ENCODE data around the gene HHATL.

HHATL gene

GRCh38 chr3:42657675-42658074, 44.9 kb downstream of the HHATL start:
- Histone ChIP-seq H3K9me3 (ENCODE audit: control insufficient read depth in 2 of 2, low read length in 2 of 2) (no peaks in the 10 kb centered on the region), H3K4me1 (ENCODE audit: control insufficient read depth in 2 of 2, insufficient read depth in 2 of 2, low read length in 2 of 2) (peaks cover 11 to 26% of the 10 kb centered on the region in 2 donors), H3K27me3 (ENCODE audit: control insufficient read depth in 2 of 2, insufficient read depth in 2 of 2, low read length in 2 of 2) (no peaks in the 10 kb centered on the region), H3K27ac (ENCODE audit: low read depth in 2 of 2, low read length in 2 of 2) (no peak overlapping the region), H3K9ac (ENCODE audit: low read depth in 1 of 2, low read length in 2 of 2) (no peak overlapping the region), H3K36me3 (ENCODE audit: control insufficient read depth in 2 of 2, insufficient read depth in 2 of 2, low read length in 2 of 2) (no peaks in the 10 kb centered on the region), H3K4me3 (ENCODE audit: low read length in 2 of 2) (no peak overlapping the region)

DNA sequence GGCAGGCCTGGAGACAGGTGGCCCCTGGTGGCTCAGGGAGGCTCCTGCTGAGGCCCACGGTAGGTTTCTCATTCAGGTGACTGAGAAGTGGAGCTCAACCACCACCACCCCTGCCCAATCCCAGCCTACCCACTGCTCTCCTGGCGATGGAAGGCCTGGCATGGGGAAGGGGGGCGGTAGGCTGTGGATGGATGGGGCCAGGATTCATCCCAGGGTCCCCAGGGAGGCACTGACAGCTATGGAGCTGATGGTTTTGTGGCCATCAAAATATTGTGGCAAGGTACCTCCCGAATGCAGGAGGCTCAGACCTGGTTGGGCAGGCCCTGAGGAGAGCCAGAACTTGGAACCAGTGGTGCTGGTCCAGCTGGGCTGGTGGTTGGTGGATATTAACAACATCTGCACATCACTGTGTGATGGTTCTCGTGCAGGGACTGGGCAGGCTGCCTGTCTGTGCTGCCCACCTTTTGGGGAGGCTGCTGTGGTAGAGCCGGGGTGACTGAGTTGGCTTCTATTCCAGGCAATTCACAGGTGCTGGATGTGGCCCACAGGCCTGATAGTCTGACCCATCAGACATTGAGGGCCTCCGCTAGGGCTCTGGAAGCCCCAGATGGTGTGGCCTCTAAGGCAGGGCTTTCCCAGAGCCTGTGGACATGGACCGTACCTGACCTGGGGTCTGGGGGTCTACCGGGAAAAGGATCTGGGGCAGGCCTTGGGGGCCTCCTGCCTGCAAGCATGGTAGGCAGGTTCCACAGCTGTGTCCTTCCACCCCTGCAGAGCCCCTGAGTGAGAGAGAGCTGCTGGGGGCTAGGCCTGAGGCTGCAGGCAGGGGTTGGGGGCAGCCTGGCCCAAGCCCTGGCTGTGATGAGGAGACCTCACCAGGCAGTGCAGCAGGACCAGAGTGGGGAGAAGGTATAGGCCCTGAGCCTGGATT, 45.7 kb downstream of the HHATL start:
- H3K9me3 ChIP-seq (ENCODE audit: control insufficient read depth in 2 of 2, low read length in 2 of 2), result no peaks in the 10 kb centered on the region
- no peaks in the 10 kb centered on the region for H3K36me3 ChIP-seq (ENCODE audit: control insufficient read depth in 2 of 2, insufficient read depth in 2 of 2, low read length in 2 of 2)
- H3K4me1 ChIP-seq (ENCODE audit: control insufficient read depth in 2 of 2, insufficient read depth in 2 of 2, low read length in 2 of 2), result peaks cover 14 to 32% of the 10 kb centered on the region in 2 donors
- no peak overlapping the region for H3K4me3 ChIP-seq (ENCODE audit: low read length in 2 of 2)
- H3K27me3 ChIP-seq (ENCODE audit: control insufficient read depth in 2 of 2, insufficient read depth in 2 of 2, low read length in 2 of 2), result no peaks in the 10 kb centered on the region
- no peak overlapping the region for H3K27ac ChIP-seq (ENCODE audit: low read depth in 2 of 2, low read length in 2 of 2)
- no peak overlapping the region for H3K9ac ChIP-seq (ENCODE audit: low read depth in 1 of 2, low read length in 2 of 2)

DNA sequence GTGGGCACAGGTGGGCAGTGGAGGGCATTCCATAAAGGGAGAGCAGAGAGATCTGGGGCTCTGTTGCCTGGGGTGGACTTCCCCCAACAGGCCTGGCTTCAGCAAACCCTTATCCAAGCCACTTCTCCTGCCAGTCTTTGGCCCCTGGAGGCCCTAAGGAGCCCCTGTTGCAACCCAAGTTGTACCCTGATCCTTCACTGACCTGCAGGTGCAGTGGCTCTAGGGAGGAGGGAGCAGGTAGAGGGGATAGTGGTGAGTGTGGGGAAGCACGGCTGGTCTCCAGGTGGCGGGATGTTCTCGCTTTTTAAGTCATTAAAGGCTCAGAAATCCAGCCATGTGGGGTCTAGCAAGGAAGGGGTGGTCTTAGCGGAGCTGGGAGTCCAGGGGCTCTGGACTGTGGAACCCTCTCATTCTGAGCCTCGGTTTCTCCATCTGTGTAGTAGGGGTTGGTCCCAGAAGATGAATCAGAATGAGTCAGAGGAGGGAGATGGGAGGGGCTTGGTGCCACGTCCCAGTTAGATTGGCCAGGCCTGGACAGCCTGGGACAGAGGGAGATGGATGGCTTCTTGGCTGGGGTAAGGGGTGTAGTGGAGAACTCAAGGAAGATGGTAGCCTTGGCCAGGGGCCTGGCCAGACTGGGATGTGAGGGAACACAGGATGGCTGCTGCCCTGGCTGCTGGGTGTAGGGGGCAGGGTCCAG, 46.5 kb downstream of the HHATL start:
- peak overlapping the region in 1 of 2 donors; percentile 70 for H3K27ac ChIP-seq (ENCODE audit: low read depth in 2 of 2, low read length in 2 of 2)
- H3K36me3 ChIP-seq (ENCODE audit: control insufficient read depth in 2 of 2, insufficient read depth in 2 of 2, low read length in 2 of 2), result no peaks in the 10 kb centered on the region
- H3K9me3 ChIP-seq (ENCODE audit: control insufficient read depth in 2 of 2, low read length in 2 of 2), result no peaks in the 10 kb centered on the region
- H3K9ac ChIP-seq (ENCODE audit: low read depth in 1 of 2, low read length in 2 of 2), result no peak overlapping the region
- peaks cover 14 to 32% of the 10 kb centered on the region in 2 donors for H3K4me1 ChIP-seq (ENCODE audit: control insufficient read depth in 2 of 2, insufficient read depth in 2 of 2, low read length in 2 of 2)
- H3K27me3 ChIP-seq (ENCODE audit: control insufficient read depth in 2 of 2, insufficient read depth in 2 of 2, low read length in 2 of 2), result no peaks in the 10 kb centered on the region
- no peak overlapping the region for H3K4me3 ChIP-seq (ENCODE audit: low read length in 2 of 2)

GRCh38 chr3:42655331-42655888, 47.2 kb downstream of the HHATL start:
- Histone ChIP-seq H3K4me1 (ENCODE audit: control insufficient read depth in 2 of 2, insufficient read depth in 2 of 2, low read length in 2 of 2) (peaks cover 14 to 32% of the 10 kb centered on the region in 2 donors), H3K27ac (ENCODE audit: low read depth in 2 of 2, low read length in 2 of 2) (peak overlapping the region; percentile 61 to 70), H3K36me3 (ENCODE audit: control insufficient read depth in 2 of 2, insufficient read depth in 2 of 2, low read length in 2 of 2) (no peaks in the 10 kb centered on the region), H3K9ac (ENCODE audit: low read depth in 1 of 2, low read length in 2 of 2) (peak overlapping the region; percentile 32 to 70), H3K27me3 (ENCODE audit: control insufficient read depth in 2 of 2, insufficient read depth in 2 of 2, low read length in 2 of 2) (no peaks in the 10 kb centered on the region), H3K9me3 (ENCODE audit: control insufficient read depth in 2 of 2, low read length in 2 of 2) (no peaks in the 10 kb centered on the region), H3K4me3 (ENCODE audit: low read length in 2 of 2) (peak overlapping the region; percentile 58 to 73)

DNA sequence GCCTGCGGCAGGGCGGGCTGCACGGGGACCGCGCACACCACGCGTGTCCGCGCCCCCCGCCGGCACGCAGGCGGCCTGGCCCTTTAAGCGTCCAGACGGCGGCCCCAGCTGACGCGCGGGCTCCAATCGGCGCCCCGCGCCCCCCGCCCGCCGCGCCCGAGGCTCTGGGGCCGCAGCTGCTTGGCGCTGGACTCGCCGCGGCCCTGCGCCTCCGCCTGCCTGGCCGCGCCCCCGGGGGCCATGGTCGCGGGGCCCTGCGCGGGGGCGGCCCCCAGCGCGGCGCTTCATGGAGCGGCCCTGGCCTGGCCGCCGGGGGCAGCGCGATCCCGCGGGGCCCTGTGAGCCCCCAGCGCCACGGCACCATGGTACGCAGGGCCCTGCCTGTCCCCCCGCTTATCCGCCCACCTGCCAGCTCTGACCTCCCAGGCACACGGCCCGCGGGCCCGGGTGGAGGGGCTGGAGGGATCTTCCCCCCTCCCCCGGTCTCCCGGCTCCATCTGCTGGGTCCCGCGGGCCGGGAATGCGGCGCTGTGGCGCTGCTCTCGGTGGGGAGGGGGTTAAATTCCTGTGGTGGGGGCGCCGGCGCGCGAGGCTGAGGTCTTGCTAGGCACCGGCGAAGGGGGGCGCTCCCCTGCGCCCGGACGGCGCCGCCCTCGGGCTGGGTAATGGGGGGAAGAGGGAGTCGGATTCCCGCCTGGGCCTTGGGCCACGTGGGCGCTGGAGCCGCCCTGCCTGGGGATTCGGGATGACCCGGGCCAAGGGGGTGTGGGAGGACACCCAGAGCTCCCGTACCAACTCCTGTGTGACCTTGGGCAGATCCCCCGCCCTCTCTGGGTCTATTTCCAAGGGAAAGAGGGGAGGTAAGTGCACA, 48.0 kb downstream of the HHATL start:
- Histone ChIP-seq H3K9ac (ENCODE audit: low read depth in 1 of 2, low read length in 2 of 2) (peak overlapping the region; percentile 32 to 74), H3K36me3 (ENCODE audit: control insufficient read depth in 2 of 2, insufficient read depth in 2 of 2, low read length in 2 of 2) (no peaks in the 10 kb centered on the region), H3K4me1 (ENCODE audit: control insufficient read depth in 2 of 2, insufficient read depth in 2 of 2, low read length in 2 of 2) (peaks cover 14 to 32% of the 10 kb centered on the region in 2 donors), H3K9me3 (ENCODE audit: control insufficient read depth in 2 of 2, low read length in 2 of 2) (no peaks in the 10 kb centered on the region), H3K27me3 (ENCODE audit: control insufficient read depth in 2 of 2, insufficient read depth in 2 of 2, low read length in 2 of 2) (no peaks in the 10 kb centered on the region), H3K27ac (ENCODE audit: low read depth in 2 of 2, low read length in 2 of 2) (peak overlapping the region; percentile 62 to 70), H3K4me3 (ENCODE audit: low read length in 2 of 2) (peak overlapping the region; percentile 70 to 73)

- H3K4me1 ChIP-seq (ENCODE audit: control insufficient read depth in 2 of 2, insufficient read depth in 2 of 2, low read length in 2 of 2), result peaks cover 14 to 32% of the 10 kb centered on the region in 2 donors
- peak within 1 kb of the TSS; percentile 62 to 70 for H3K27ac ChIP-seq (ENCODE audit: low read depth in 2 of 2, low read length in 2 of 2)
- H3K4me3 ChIP-seq (ENCODE audit: low read length in 2 of 2), result peak within 1 kb of the TSS; percentile 70 to 73
- H3K27me3 ChIP-seq (ENCODE audit: control insufficient read depth in 2 of 2, insufficient read depth in 2 of 2, low read length in 2 of 2), result no peaks in the 10 kb centered on the region
- H3K36me3 ChIP-seq (ENCODE audit: control insufficient read depth in 2 of 2, insufficient read depth in 2 of 2, low read length in 2 of 2), result no peaks in the 10 kb centered on the region
- H3K9ac ChIP-seq (ENCODE audit: low read depth in 1 of 2, low read length in 2 of 2), result peak within 1 kb of the TSS; percentile 60 to 74
- H3K9me3 ChIP-seq (ENCODE audit: control insufficient read depth in 2 of 2, low read length in 2 of 2), result no peaks in the 10 kb centered on the region
Observed at GRCh38 chr3:42653560-42654330, 48.9 kb downstream of the HHATL start, which contains the start of gene ZBTB47. Gene ZBTB47, plus strand, starts transcription at chr3:42653697. Its CDS starts 4,659 bp downstream, at chr3:42658356.

GRCh38 chr3:42653303-42653559, 49.4 kb downstream of the HHATL start:
- Histone ChIP-seq H3K27ac (ENCODE audit: low read depth in 2 of 2, low read length in 2 of 2) (peak overlapping the region; percentile 61 to 62), H3K9ac (ENCODE audit: low read depth in 1 of 2, low read length in 2 of 2) (peak overlapping the region; percentile 60 to 74), H3K9me3 (ENCODE audit: control insufficient read depth in 2 of 2, low read length in 2 of 2) (no peaks in the 10 kb centered on the region), H3K4me3 (ENCODE audit: low read length in 2 of 2) (peak overlapping the region; percentile 70 to 73), H3K4me1 (ENCODE audit: control insufficient read depth in 2 of 2, insufficient read depth in 2 of 2, low read length in 2 of 2) (peaks cover 14 to 32% of the 10 kb centered on the region in 2 donors), H3K36me3 (ENCODE audit: control insufficient read depth in 2 of 2, insufficient read depth in 2 of 2, low read length in 2 of 2) (peaks cover 0 to under 1% of the 10 kb centered on the region in 2 donors), H3K27me3 (ENCODE audit: control insufficient read depth in 2 of 2, insufficient read depth in 2 of 2, low read length in 2 of 2) (no peaks in the 10 kb centered on the region)

- Histone ChIP-seq H3K27me3 (ENCODE audit: control insufficient read depth in 2 of 2, insufficient read depth in 2 of 2, low read length in 2 of 2) (no peaks in the 10 kb centered on the region), H3K9me3 (ENCODE audit: control insufficient read depth in 2 of 2, low read length in 2 of 2) (no peaks in the 10 kb centered on the region), H3K4me1 (ENCODE audit: control insufficient read depth in 2 of 2, insufficient read depth in 2 of 2, low read length in 2 of 2) (peaks cover 14 to 32% of the 10 kb centered on the region in 2 donors), H3K4me3 (ENCODE audit: low read length in 2 of 2) (peak overlapping the region; percentile 70 to 73), H3K27ac (ENCODE audit: low read depth in 2 of 2, low read length in 2 of 2) (peak overlapping the region; percentile 61 to 62), H3K36me3 (ENCODE audit: control insufficient read depth in 2 of 2, insufficient read depth in 2 of 2, low read length in 2 of 2) (peaks cover 3 to 4% of the 10 kb centered on the region in 2 donors), H3K9ac (ENCODE audit: low read depth in 1 of 2, low read length in 2 of 2) (peak overlapping the region; percentile 60 to 74)
Observed at GRCh38 chr3:42652611-42653302, 49.8 kb downstream of the HHATL start.
